Bronchial epithelial cell (primary cell): ENCODE results near the gene RANBP10. TPM values are rescaled to one million over a fixed set of nuclear protein-coding genes. Genes with fewer than 3 reads are reported as not detected.

Experiments
- DNase-seq: peaks from one replicate; pipeline ENCODE4 v3.0.0-alpha.2; 2010; ENCODE audit warnings: low read depth
- FAIRE-seq: peaks from 2 replicates; lab custom pipeline; 2011; peaks lifted over from hg19 to GRCh38; lab: Jason Lieb, UNC
- H3K27me3 ChIP-seq: 2 replicates; pipeline ENCODE4 v1.5.1; 2011; ENCODE audit warnings: low read length; ENCODE audit not compliant: control insufficient read depth, insufficient read depth
- H3K36me3 ChIP-seq: 2 replicates; pipeline ENCODE4 v1.5.1; 2011; ENCODE audit warnings: low read length; ENCODE audit not compliant: control insufficient read depth, insufficient read depth
- H3K4me3 ChIP-seq: 2 replicates; pipeline ENCODE4 v1.5.1; 2011; ENCODE audit warnings: mild to moderate bottlenecking, low read depth, low read length, control low read depth
- total RNA-seq: library from RNA; depleted of rRNA; stranded (reverse); fragments of >200 nt; gene quantifications from 2 replicates; pipeline ENCODE4 v1.2.1, GENCODE V29; 2014
- TF ChIP-seq, protein P1 (sequence below): IDR thresholded peaks from 2 replicates; pipeline ENCODE4 v1.5.1; 2011; ENCODE audit warnings: mild to moderate bottlenecking, moderate library complexity, low read length, control low read depth, inconsistent platforms; ENCODE audit not compliant: insufficient read depth, severe bottlenecking

Gene RANBP10
- total RNA-seq, 1 donor from 2014 or later = 2.6 TPM

DNA sequence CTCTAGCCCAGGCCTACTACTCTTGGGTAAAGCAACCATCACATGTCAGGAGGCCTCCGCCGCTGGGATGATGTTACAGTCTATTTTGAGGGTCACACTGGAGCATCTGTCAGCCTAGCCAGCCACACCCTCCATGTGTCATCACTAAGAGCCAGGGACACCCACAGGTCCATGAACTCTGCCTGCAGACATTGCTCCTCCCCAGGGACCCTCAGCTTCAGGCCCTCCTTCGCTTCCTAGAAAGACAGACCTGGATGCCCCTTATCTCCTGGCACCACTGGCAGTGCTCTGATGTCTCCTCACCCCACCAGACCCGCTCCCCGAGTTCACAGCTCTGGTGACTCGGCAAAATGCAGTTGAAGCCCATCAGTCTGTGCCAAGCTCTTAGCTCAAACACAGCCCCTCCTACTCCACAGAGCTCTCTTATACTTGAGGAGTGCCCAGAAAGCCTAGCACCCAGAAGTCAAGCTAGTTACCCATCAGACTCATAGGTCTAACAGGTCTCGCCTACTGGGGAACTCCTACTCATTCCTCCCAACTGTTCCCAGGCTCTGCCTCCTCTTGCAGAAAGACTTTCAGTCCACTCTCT lies 5.9 kb downstream of the RANBP10 start:
- Histone ChIP-seq H3K27me3 (no peaks in the 10 kb centered on the region), H3K4me3 (no peak overlapping the region), H3K36me3 (peaks cover 14% of the 10 kb centered on the region)
- DNase-seq (no peak), FAIRE-seq (no peak)
- TF ChIP-seq, protein P1, sequence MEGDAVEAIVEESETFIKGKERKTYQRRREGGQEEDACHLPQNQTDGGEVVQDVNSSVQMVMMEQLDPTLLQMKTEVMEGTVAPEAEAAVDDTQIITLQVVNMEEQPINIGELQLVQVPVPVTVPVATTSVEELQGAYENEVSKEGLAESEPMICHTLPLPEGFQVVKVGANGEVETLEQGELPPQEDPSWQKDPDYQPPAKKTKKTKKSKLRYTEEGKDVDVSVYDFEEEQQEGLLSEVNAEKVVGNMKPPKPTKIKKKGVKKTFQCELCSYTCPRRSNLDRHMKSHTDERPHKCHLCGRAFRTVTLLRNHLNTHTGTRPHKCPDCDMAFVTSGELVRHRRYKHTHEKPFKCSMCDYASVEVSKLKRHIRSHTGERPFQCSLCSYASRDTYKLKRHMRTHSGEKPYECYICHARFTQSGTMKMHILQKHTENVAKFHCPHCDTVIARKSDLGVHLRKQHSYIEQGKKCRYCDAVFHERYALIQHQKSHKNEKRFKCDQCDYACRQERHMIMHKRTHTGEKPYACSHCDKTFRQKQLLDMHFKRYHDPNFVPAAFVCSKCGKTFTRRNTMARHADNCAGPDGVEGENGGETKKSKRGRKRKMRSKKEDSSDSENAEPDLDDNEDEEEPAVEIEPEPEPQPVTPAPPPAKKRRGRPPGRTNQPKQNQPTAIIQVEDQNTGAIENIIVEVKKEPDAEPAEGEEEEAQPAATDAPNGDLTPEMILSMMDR = no peak

GRCh38 chr16:67796099-67796718 lies 10.2 kb downstream of the RANBP10 start:
- Histone ChIP-seq H3K4me3 (no peak overlapping the region), H3K27me3 (no peaks in the 10 kb centered on the region), H3K36me3 (peaks cover 7% of the 10 kb centered on the region)
- DNase-seq = peak; percentile 30
- TF ChIP-seq, protein P1 = no peak
- FAIRE-seq = no peak

GRCh38 chr16:67790071-67790470 lies 16.3 kb downstream of the RANBP10 start:
- TF ChIP-seq, protein P1 = no peak
- Histone ChIP-seq H3K4me3 (no peak overlapping the region), H3K36me3 (peaks cover 1% of the 10 kb centered on the region), H3K27me3 (no peaks in the 10 kb centered on the region)
- DNase-seq (no peak), FAIRE-seq (no peak)

DNA sequence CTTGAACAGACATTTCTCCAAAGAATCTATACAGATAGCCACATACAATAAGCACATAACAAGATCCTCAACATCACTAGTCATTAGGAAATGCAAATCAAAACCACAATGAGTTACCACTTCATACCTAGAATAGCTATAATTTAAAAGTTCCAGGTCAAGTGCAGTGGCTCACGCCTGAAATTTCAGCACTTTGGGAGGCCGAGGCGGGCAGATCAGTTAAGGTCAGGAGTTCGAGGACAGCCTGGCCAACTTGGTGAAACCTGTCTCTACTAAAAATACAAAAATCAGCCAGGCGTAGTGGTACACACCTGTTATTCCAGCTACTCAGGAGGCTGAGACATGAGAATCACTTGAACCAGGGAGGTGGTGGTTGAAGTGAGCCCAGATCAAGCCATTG lies 19.9 kb downstream of the RANBP10 start:
- Histone ChIP-seq H3K27me3 (no peaks in the 10 kb centered on the region), H3K36me3 (no peaks in the 10 kb centered on the region), H3K4me3 (no peak overlapping the region)
- no peak for DNase-seq
- TF ChIP-seq, protein P1 = no peak
- FAIRE-seq = no peak

GRCh38 chr16:67783353-67783725 lies 23.0 kb downstream of the RANBP10 start:
- no peak overlapping the region for H3K4me3 ChIP-seq
- H3K27me3 ChIP-seq = no peaks in the 10 kb centered on the region
- H3K36me3 ChIP-seq = no peaks in the 10 kb centered on the region
- FAIRE-seq (no peak), DNase-seq (no peak)
- TF ChIP-seq, protein P1 = no peak
